ENCODE data around the gene NFIC. TPM values are rescaled to one million over a fixed set of nuclear protein-coding genes. Genes with fewer than 3 reads are reported as not detected.
A peak's percentile ranks its signal among the peaks of the same experiment; 100 is the strongest.

The NFIC gene
- total RNA-seq, 1 experiment from 2014 or later = 85.5 TPM

DNA sequence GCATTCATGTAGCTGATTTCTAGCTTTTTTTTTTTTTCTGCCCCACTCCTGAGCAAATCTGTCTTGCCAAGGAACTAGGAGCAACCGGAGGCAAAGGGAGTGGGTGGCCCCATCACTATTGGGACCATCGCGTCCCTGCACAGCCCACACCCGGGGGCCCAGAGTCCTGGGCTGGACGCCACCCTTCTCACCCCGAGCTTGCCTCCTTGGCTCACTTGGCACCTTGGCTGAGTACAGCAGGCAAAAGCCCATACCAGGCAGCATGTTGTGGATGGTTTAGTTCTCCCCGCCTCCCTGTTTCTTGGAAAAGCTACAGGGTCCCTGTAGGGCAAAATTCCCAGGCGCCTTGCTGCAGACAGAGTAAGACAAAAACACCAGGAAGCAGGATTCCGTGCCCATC, 100.3 kb downstream of the NFIC start:
- no peak overlapping the region for H3K4me3 Mint-ChIP-seq (ENCODE audit: unreplicated experiment)
- no peak for DNase-seq (ENCODE audit: unreplicated experiment)
- H3K9me3 Mint-ChIP-seq (ENCODE audit: unreplicated experiment) = no peaks in the 10 kb centered on the region
- H3K27me3 Mint-ChIP-seq (ENCODE audit: insufficient read depth, unreplicated experiment) = no peaks in the 10 kb centered on the region
- ChIA-PET CTCF (interaction anchor here (1.3 kb wide), 1 partner anchor 37 kb away, joined by 4 read pairs; no protein-coding TSS in a partner anchor), POLR2A (interaction anchor here (0.7 to 2.3 kb wide), 3 partner anchors 12 to 140 kb away, joined by 3 to 6 read pairs (median 5); no protein-coding TSS in a partner anchor)
- no peak overlapping the region for H3K27ac Mint-ChIP-seq (ENCODE audit: low read depth, unreplicated experiment)
- intact Hi-C loops (cut with micrococcal nuclease) = no loop called here
- no TSS peak for BruUV-seq (replicated peaks)
- peaks cover 6% of the 10 kb centered on the region for H3K4me1 Mint-ChIP-seq (ENCODE audit: insufficient read depth, unreplicated experiment)
- H3K36me3 Mint-ChIP-seq (ENCODE audit: insufficient read depth, unreplicated experiment) = peaks cover 64% of the 10 kb centered on the region
- TF ChIP-seq, protein P1, sequence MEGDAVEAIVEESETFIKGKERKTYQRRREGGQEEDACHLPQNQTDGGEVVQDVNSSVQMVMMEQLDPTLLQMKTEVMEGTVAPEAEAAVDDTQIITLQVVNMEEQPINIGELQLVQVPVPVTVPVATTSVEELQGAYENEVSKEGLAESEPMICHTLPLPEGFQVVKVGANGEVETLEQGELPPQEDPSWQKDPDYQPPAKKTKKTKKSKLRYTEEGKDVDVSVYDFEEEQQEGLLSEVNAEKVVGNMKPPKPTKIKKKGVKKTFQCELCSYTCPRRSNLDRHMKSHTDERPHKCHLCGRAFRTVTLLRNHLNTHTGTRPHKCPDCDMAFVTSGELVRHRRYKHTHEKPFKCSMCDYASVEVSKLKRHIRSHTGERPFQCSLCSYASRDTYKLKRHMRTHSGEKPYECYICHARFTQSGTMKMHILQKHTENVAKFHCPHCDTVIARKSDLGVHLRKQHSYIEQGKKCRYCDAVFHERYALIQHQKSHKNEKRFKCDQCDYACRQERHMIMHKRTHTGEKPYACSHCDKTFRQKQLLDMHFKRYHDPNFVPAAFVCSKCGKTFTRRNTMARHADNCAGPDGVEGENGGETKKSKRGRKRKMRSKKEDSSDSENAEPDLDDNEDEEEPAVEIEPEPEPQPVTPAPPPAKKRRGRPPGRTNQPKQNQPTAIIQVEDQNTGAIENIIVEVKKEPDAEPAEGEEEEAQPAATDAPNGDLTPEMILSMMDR (IDR thresholded peaks at IDR 0.05; ENCODE audit: unreplicated experiment) = no peak

DNA sequence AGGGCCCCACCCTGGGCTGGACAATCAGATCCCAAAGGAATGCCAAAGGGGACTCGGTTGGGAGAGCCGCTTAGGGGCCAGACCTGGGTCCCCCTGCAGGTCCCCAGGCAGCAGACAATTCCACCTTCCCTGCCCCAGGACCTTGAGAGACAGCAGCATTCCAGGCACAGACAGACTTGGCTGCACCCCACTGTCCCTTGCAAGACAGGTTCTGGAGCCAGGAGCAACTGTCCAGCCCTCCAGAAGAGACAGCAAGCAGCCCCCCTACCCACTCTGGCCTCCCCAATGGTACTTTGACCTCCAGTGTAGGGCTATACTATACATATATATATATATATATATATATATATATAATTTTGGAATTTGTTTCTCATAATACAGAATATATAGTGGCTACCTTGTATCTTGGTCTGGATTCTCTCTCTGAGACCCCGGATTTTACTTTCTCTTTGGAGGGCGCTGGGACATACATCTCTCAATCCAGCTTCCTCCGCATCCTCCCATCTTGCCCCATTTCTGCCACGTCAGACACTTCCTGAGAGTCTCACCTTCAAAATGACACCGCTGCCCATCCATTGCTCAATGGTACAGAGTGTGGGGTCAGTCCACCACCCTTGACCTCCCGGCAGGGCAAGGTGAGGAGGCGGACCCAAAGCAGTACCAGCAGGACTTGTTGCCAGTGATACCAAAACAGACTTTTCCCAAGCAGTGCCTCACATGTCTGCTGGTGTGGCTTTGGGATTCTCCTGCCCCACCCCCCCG, 101.2 kb downstream of the NFIC start:
- no TSS peak for BruUV-seq (replicated peaks)

DNA sequence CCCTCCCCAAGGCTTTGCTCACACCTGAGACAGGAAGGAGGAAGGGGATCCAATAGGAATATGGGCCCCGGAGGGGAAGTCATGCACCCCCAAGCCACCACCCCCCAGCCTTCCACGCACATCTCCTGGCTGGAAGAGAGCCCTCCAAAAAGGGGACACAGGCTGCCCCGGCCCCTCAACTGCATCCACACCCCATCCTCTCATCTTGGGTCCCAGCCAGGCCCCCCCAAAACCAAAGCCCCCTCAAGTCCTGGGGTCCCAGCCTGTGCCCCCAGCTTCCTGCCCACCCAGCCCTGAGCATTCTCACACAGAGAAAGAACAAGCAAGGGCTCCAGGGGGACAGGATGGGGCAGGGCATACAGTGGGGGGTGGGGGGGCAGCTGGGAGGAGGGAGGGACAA, 101.8 kb downstream of the NFIC start:
- peaks cover 6% of the 10 kb centered on the region for H3K4me1 Mint-ChIP-seq (ENCODE audit: insufficient read depth, unreplicated experiment)
- ChIA-PET POLR2A (no interaction called here), CTCF (no interaction called here)
- TF ChIP-seq, protein P1 (IDR thresholded peaks at IDR 0.05; ENCODE audit: unreplicated experiment) = no peak
- H3K27me3 Mint-ChIP-seq (ENCODE audit: insufficient read depth, unreplicated experiment) = no peaks in the 10 kb centered on the region
- H3K4me3 Mint-ChIP-seq (ENCODE audit: unreplicated experiment) = no peak overlapping the region
- no peak for DNase-seq (ENCODE audit: unreplicated experiment)
- H3K9me3 Mint-ChIP-seq (ENCODE audit: unreplicated experiment) = no peaks in the 10 kb centered on the region
- no peak overlapping the region for H3K27ac Mint-ChIP-seq (ENCODE audit: low read depth, unreplicated experiment)
- peaks cover 53% of the 10 kb centered on the region for H3K36me3 Mint-ChIP-seq (ENCODE audit: insufficient read depth, unreplicated experiment)
- intact Hi-C loops (cut with micrococcal nuclease) = no loop called here
- no TSS peak for BruUV-seq (replicated peaks)

More for the DNA sequence above, 101.2 kb downstream of the NFIC start:
- Mint-ChIP-seq H3K4me1 (ENCODE audit: insufficient read depth, unreplicated experiment) (peaks cover 6% of the 10 kb centered on the region), H3K9me3 (ENCODE audit: unreplicated experiment) (no peaks in the 10 kb centered on the region), H3K4me3 (ENCODE audit: unreplicated experiment) (no peak overlapping the region), H3K27ac (ENCODE audit: low read depth, unreplicated experiment) (no peak overlapping the region), H3K36me3 (ENCODE audit: insufficient read depth, unreplicated experiment) (peaks cover 58% of the 10 kb centered on the region), H3K27me3 (ENCODE audit: insufficient read depth, unreplicated experiment) (no peaks in the 10 kb centered on the region)
- CTCF ChIA-PET = no interaction called here
- DNase-seq (ENCODE audit: unreplicated experiment) = no peak
- intact Hi-C loops (cut with micrococcal nuclease) = no loop called here
- POLR2A ChIA-PET = interaction anchor here (2.3 kb wide), 1 partner anchor 131 kb away, joined by 5 read pairs; no protein-coding TSS in a partner anchor
- TF ChIP-seq, protein P1 (IDR thresholded peaks at IDR 0.05; ENCODE audit: unreplicated experiment) = no peak

DNA sequence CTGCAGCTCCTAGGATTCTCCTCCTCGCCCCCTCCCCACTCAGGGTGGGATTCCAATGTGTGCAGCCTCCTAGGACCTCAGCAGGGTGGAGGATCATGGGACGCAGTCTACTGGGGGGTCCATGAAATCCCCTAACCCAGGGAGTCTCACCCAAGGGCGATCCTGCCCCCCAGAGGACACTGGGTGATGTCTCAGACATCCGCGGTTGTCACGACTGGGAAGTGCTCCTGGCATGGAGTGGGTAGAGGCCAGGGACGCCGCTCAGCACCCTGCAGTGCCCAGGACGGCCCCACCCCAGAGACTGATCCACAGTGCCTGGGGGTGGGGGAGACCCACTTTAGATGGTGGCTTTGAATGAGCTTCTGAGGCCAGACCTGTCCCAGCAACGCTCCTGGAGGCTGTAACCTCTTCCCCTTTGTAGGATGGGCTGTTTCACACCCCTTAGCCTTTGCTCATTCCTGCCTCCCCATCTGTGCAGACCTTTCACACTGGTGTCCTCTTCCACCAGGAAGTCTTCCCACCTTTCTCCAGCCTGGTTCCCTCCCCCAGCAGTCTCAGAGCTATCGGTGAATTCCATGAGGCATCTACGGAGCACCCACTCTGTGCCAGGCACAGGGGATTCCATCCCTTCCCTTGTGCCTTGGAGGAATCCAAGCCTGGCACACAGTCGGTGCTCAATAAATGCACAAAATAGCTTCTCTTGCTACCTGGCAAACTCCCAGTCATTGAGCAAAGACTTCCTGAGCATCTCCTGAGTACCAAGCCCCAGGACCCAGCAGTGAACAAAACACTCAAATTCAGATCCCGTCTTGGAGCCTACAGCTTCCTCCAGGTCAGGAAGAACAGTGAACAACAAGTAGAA, 103.5 kb downstream of the NFIC start:
- H3K27ac Mint-ChIP-seq (ENCODE audit: low read depth, unreplicated experiment) = no peak overlapping the region
- no peak overlapping the region for H3K4me3 Mint-ChIP-seq (ENCODE audit: unreplicated experiment)
- no peaks in the 10 kb centered on the region for H3K27me3 Mint-ChIP-seq (ENCODE audit: insufficient read depth, unreplicated experiment)
- TF ChIP-seq, protein P1 (IDR thresholded peaks at IDR 0.05; ENCODE audit: unreplicated experiment) = no peak
- CTCF ChIA-PET = interaction anchor here (0.5 to 5.1 kb wide), 12 partner anchors 9 to 882 kb away, joined by 3 to 55 read pairs (median 3); no protein-coding TSS in a partner anchor
- peak; percentile 29 for DNase-seq (ENCODE audit: unreplicated experiment)
- no TSS peak for BruUV-seq (replicated peaks)
- no peaks in the 10 kb centered on the region for H3K9me3 Mint-ChIP-seq (ENCODE audit: unreplicated experiment)
- intact Hi-C loops (cut with micrococcal nuclease) = no loop called here
- H3K36me3 Mint-ChIP-seq (ENCODE audit: insufficient read depth, unreplicated experiment) = peaks cover 38% of the 10 kb centered on the region
- H3K4me1 Mint-ChIP-seq (ENCODE audit: insufficient read depth, unreplicated experiment) = peaks cover 6% of the 10 kb centered on the region
- POLR2A ChIA-PET = interaction anchor here (0.6 to 2.3 kb wide), 11 partner anchors 12 to 503 kb away, joined by 3 to 7 read pairs (median 4); partner anchors contain the start of gene SMIM44

Measured in MCF 10A (cell line).